ENCODE measurements around the gene BTLA.
"Not testable (repeated sequence)": the region's sequence is repeated elsewhere in the genome, so short reads cannot be mapped to it uniquely, and the experiment has no call there.

Gene BTLA, protein sequence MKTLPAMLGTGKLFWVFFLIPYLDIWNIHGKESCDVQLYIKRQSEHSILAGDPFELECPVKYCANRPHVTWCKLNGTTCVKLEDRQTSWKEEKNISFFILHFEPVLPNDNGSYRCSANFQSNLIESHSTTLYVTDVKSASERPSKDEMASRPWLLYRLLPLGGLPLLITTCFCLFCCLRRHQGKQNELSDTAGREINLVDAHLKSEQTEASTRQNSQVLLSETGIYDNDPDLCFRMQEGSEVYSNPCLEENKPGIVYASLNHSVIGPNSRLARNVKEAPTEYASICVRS

DNA sequence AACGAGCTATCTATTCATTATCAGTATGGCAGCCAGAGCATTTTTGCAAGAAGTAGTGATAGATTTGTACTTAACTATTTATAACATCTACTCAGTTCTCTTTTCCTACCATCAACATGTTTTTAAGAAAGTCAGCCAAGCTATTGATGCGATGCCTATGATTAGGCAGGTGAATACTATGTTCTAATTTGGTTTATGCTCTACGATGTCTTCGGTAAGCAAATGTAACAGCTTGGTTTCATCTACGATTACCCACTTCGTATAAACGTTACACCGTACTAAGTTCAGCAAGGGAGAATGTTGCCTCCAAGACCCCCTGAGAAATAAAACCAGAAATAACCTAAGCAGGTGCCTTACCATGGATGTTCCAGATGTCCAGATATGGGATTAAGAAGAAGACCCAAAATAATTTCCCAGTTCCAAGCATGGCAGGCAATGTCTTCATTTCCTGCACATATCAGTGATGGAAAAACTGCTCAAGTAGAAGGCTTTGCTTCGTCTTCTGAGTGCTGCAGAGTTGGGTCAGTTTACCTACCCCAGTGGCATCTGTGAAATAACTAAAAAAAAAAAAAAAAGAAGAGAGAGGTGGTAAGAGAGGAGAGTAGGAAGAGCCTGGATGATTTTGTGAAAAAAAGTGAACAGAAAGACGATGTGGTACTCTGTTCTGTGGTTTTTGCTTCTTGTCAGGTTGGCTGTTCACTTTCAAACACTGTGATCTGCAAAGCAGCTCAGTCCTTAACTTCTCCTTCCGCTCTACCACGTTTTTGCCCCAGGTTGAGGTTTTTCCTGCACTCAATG lies at the start of gene BTLA:
Gene BTLA, minus strand, starts transcription at position 559 of the 798 bp plus-strand sequence. Its CDS starts 114 bp downstream, at position 445.
- DNase-seq (ENCODE audit: low read depth in 3 of 3), result peak in 2 of 3 experiments; percentile 14 to 18

DNA sequence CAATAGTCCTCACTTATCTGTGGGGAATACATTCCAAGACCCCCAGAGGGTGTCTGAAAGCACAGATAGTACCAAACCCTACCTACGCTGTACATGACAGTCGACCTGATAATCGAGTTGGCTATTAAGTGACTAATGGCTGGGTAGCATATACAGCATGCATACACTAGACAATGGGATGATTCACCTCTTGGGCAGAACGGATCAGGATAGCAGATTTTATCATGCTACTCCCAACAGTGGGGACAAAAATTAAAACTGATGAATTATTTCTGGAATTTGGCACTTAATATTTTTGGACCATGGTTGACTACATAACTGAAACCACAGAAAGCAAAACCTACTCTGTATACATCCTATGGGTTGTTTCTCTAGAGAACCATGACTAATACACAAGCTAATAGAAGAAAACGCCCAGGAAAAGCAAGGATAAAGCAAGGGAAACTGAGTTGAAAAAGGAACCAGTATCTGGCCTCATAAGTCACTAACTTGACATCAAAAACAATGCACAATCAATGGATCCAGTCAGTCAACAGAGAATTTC lies 47.0 kb upstream of the BTLA start:
- DNase-seq (ENCODE audit: low read depth in 3 of 3), result no peak

DNA sequence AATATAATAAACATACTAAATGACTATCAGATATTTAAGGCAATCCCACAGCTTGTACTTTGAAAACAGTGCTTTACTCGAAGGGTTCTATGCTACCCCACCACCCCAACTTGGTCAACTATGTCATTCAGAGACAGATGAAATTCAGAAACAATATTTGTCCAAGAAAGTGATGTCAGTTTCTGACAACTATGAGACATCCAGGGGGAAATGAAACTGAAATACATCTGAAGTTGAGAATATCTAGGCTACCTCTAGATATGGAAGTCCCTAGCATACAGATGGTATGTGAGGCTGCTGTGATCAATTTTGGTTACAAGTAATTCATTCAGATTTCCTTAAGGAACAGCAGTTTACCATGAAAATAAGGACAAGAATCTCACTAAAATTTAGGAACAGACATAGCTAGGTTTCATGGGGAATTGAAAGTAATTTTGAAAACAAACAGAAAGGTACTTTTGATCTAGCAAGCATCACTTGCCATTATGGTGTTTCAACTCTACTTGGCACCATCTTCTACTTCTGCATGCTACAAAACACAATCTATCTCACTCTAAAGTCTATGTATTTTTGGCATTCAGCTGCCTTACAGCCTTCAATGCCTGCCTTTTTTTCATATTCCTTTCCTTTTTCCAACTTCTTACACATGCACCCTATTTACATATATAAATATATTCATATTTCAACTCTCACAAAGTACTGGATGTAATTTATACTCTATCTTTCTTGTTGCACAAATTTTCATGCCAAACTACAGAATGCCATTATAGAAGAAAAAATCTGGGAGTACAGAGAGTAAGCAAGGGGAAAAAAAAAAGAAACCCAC lies 40.8 kb upstream of the BTLA start:
- DNase-seq (ENCODE audit: low read depth in 3 of 3), result no peak

DNA sequence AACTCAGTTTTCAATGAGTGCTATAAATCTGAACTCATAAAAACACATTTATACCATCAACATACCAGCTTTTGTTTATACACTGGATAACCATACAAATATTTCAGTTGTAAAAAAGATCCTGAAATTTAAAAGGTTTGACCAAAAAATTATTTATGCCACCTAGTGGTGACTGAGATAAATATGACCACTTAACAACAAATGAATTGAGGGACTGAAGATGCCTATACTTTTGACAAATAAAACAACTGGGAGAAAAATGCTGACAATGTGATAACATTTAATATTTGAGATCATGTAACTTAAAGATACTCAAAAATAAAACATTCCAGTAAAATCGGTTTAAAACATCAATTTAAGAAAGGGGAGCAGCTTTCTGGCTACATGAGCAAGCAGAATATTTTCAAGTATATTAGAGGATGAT lies 32.1 kb upstream of the BTLA start:
- DNase-seq (ENCODE audit: low read depth in 3 of 3), result no peak

DNA sequence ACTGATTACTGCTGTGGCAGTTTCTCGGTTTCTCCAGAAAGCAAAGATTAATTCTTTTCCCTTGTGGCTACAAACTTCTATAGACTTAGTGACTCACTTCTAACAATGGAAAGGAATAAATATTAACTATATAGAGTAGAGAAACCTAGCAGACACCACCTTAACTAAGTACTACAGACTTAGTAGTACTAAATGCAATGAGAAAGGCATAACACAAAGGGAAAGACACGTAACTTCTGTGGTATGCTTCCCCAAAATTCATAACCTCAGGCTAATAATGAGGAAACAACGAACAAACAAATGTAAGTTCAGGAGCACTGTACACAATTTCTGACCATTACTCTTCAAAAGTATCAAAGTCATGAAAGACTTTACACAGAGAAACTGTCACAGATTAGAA lies 31.3 kb upstream of the BTLA start:
- no peak for DNase-seq (ENCODE audit: low read depth in 3 of 3)

DNA sequence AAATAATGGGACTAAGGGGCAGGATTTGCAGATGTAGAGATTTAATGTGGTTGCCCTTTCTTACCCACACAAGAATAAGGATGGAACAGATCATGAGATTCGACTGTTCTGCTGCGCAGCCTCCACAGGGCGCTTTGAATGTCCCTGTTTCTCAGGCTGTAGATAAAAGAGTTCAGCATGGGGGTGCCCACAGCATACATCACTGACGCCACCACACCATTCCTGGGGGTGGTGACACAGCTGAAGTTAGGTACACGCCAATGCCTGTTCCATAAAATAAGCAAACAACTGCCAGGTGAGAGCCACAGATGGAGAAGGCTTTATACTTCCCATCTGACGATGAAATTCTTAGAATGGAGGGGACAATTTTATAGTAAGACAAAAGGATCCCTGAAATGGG lies 24.9 kb upstream of the BTLA start:
- DNase-seq (ENCODE audit: low read depth in 3 of 3), result not testable (repeated sequence)

DNA sequence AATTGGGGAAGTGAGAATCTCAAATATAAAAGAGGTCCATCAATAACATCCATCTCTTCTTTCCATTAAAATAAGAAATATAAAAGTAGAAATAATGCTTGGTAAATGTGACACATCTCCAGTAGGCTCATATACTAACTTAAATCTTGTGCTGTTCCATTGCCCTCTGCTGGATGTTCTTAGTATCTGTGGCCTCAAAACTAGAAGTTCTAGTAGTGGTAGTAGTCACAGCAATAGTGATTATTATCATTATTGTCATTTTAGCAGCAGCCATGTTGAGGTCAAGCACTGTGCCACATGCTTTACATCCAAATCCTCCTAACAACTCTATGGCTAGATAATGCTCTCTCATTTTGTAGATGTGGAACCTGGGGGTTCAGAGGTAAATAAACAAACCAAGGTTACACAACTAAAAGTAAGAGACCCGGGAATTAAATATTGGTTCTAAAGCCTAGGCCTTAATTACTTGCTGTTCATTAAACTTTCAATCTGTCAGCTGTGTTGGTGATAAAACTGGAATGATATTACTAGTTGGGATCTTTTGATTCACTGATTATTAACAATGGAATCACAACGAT lies 20.2 kb upstream of the BTLA start:
- no peak for DNase-seq (ENCODE audit: low read depth in 3 of 3)

DNA sequence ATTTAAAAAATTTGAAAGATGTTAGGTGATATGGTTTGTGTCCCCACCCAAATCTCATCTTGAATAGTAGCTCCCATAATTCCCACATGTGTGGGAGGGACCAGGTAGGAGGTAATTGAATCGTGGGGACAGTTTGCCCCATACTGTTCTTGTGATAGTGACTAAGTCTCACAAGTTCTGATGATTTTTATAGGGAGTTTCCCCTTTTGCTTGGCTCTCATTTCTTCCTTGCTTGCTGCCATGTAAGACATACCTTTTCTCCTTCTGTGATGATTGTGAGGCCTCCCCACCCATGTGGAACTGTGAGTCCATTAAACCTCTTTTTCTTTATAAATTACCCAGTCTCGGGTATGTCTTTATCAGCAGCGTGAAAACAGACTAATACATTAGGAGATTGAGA lies 19.7 kb upstream of the BTLA start:
- DNase-seq (ENCODE audit: low read depth in 3 of 3), result not testable (repeated sequence)

DNA sequence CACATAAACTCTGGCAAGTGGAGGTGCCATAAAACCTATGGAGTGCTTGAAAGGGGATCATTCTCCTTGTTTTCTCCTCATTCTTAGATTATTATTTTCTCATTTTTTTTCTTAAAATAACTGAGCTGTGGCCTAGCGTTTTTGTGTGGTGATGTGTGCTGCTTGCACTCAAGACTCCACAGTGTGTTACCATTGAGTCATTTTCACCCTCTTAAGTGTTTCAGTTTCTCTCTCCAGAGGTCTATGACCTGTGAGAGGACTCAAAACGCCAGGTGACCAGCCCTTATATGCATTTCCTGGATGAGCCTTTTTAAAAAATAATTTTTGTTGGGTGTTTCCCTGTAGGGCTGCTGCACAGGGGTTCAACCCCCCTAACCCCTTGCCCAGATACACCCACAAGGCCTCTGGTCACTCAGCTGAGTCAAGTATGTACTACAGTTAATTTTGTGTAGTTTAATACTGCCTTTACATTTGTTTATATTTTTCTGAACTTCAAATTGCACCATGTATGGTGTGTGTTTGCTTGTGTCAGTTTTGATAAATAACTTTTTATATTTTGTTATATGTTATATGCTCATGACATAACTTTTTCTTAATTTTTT lies 15.4 kb upstream of the BTLA start:
- DNase-seq (ENCODE audit: low read depth in 3 of 3), result no peak

DNA sequence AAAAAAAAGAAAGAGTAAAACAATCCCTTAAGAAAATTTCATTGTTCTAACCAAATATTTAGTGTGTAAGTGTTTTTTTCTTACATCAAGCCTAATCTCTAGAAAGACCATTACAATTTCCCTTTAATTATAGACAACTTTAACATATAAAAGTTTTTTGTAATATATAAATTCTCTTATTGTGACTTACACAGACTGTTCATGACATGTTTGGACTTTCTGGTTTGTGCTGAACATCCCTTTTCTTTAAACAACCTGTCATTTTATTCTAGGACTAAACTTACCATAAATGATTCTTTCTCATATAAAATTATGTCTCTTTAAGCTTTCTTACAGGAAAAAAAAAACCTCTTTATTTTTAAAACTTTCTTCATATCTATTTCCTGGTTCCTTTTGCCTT lies 13.0 kb upstream of the BTLA start:
- DNase-seq (ENCODE audit: low read depth in 3 of 3), result no peak

DNA sequence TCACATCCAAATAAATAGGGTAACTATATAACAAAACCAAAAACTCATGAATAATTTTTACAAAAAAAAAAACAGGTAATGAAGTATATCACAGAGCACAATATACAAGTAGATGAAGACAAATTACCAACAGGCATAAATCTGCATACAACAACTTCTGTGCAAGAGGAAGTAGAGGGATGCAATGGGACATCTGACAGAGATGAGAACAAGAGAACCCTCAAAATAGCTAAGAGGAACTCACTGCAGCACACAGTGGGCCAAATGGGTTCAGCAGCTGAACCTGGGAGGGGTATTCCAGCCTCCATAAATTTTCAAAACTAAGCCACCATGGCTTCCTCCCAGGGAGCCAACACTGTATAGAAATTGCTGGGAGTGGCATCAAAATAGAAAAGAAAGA lies 9.6 kb upstream of the BTLA start:
- DNase-seq (ENCODE audit: low read depth in 3 of 3), result no peak

DNA sequence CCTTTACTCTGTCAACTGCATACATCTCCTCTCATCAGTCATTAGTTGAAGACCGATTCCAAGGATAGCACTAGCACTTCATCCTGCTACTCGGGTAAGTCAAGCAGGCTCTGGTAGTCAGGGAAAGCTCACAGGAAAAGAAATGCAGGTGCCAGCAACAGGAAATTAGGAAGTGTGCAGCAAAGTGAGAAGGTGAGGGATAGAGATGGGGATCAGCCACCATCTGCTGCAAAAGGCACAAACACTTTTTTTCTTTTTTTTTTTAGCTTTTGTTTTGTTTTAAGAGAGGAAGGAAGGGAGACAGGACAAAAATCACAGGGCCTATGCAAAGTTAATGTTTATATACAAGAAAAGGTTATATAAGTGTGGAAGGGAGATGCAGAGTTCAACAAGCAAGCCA lies 9.0 kb upstream of the BTLA start:
- DNase-seq (ENCODE audit: low read depth in 3 of 3), result no peak

DNA sequence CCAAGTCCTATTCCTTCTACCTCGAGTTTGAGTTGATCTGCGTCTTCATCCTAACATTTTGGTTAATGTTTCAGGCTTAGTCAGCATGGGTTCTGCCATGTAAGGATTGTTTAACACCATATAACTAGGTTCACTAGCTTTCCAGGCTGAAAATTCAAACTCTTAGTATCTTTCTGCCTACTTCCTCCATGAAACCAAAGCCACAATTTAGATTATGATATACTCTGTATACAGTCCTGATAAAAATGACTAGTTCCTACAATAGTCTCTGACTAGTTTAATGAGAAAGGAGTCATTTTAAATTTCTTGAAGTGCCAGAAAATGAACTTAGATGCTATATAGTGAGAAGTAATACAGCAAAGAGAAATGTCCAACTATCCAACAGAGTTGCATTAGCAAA lies 6.6 kb upstream of the BTLA start:
- no peak for DNase-seq (ENCODE audit: low read depth in 3 of 3)

DNA sequence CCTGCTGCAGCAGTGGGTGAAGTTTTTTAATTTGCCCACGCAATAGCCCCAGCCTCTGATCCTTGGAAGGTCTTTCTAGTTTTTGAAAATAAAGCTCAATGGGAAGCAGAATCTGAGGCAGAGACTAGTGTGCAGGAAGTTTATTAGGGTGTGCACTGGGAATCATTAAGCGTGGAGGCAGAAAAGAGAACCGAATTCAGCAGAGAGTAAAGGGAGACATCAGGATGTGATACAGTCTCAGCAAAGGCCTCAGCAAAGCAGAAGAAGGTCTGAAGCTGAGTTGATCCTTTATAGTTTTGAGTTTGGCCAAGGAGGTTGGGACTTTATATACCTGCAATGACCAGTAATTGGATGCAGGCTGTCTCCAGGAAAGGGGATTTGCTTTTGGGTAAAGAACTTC lies 4.9 kb upstream of the BTLA start:
- no peak for DNase-seq (ENCODE audit: low read depth in 3 of 3)

DNA sequence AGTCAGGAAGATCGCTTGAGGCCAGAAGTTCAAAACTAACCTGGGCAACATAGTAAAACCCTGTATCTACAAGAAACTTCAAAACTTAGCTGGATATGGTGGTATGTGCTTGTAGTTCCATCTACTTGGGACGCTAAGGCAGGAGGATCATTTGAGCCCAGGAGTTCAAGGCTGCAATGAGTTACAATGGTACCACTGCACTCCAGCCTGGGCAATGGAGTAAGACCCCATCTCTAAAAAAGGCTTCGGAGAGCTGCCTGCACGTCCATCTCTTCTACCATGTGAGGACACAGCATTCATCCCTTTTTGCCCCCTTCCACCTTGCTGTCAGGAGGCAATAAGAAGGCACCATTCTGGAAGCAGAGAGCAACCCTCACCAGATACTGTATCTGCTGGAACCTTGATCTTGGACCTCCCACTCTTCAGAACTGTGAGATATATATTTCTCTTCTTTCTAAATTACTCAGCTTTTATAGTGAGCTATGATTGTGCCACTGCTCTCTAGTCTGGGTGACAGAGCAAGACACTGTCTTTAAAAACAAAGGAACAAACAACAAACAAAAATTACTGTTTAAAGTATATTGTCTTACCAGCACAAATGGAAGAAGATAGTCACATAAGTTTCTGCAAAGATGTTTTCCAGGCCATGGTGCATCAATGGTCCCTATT lies 4.2 kb upstream of the BTLA start:
- DNase-seq (ENCODE audit: low read depth in 3 of 3), result no peak

DNA sequence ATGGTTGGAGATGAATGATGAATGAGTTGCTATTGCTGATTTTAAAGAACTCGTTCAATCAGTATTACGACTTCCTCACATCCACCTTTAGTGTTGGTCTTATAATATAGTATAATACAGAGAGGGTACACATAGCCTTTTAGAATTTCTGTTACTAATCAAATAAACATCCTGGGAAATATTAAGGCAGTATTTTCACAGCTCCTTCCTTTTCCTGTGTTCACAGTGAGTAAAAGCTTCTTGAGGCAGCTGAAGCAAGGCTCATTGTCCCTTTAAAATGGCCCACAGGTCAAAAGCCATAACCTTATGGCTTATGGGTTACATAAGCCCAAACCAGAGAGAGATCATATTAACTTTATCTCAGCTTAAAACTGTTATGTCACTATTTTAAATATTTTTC lies 1.3 kb upstream of the BTLA start:
- no peak for DNase-seq (ENCODE audit: low read depth in 3 of 3)

DNA sequence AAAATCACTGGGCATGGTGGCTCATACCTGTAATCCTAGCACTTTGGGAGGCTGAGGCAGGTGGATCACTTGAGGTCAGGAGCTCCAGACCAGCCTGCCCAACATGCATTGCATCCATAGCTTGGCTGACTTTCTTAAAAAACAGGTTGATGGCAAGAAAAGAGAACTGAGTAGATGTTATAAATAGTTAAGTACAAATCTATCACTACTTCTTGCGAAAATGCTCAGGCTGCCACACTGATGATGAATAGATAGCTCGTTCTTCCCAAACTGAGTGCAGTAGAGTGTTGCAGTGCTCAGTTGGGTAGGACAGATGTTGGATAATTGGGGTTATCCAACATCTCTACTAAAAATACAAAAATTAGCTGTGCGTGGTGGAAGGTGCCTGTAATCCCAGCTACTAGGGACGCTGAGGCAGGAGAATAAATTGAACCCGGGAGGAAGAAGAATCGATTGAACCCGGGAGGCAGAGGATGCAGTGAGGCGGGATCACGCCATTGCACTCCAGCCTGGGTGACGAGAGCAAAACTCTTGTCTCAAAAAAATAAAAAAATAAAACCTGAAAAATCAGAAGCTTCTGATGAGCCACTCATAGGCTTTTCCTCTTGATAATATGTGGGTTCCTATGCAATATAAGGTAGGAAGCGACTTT lies 1.2 kb downstream of the BTLA start:
- DNase-seq (ENCODE audit: low read depth in 3 of 3), result no peak

DNA sequence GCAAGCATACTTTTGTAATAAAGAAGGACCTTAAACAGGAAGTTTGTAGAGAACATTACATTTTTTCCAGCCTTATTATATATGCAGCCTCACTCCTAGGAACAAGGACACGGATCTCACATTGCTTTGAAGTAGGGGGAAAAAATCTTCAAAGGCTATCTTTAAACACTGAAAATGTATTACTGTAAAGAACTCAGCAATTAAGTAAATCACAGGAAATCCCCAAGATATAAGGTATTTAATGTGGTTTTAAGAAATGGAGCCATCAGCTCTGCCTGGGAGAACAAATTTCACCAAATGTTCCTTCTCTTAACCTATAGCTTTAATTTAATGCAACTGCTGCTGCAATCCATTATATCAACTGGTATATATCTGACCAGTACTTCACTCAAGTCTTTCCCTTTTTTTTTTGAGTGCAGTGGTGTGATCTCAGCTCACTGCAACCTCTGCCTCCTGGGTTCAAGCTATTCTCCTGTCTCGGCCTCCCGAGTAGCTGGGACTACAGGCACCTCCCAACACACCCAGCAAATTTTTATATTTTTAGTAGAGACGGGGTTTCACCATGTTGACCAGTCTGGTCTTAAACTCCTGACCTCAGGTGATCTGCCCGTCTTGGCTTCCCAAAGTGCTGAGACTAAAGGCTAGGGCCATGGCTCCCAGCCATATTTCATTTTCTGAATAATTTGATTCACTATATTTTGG lies 2.8 kb downstream of the BTLA start:
- no peak for DNase-seq (ENCODE audit: low read depth in 3 of 3)

DNA sequence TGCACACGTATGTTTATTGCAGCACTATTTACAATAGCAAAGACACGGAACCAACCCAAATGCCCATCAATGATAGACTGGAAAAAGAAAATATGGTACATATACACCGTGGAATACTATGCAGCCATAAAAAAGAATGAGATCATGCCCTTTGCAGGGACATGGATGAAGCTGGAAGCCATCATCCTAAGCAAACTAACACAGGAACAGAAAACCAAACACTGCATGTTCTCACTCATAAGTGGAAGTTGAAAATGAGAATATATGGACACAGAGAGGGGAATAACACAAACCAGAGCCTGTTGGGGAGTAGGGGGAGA lies 4.9 kb downstream of the BTLA start:
- not testable (repeated sequence) for DNase-seq (ENCODE audit: low read depth in 3 of 3)

DNA sequence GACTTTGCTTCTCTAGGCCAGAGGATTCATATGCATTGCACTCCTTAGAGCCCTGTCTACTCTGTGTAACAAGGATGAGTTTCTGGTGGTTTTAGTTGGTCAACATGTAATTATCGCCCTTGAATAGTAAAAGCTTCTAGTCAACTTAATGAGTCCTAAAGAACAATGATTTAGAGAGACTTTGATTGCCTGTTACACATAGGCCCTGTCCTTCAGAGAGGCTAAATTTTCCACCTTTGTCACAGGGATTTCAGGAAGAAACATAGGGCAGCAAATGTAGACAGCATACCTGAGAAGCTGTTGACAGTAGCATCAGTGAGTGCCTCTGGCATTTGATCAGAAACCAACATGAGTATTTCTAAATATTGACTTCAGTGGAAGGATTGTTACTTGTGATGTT lies 7.1 kb downstream of the BTLA start:
- DNase-seq (ENCODE audit: low read depth in 3 of 3), result no peak
